ENCODE measurements around the gene EPOP. TPM values are rescaled to one million over a fixed set of nuclear protein-coding genes. Genes with fewer than 3 reads are reported as not detected.

The EPOP gene
- total RNA-seq, 1 donor from 2014 or later = 3.0 TPM

DNA sequence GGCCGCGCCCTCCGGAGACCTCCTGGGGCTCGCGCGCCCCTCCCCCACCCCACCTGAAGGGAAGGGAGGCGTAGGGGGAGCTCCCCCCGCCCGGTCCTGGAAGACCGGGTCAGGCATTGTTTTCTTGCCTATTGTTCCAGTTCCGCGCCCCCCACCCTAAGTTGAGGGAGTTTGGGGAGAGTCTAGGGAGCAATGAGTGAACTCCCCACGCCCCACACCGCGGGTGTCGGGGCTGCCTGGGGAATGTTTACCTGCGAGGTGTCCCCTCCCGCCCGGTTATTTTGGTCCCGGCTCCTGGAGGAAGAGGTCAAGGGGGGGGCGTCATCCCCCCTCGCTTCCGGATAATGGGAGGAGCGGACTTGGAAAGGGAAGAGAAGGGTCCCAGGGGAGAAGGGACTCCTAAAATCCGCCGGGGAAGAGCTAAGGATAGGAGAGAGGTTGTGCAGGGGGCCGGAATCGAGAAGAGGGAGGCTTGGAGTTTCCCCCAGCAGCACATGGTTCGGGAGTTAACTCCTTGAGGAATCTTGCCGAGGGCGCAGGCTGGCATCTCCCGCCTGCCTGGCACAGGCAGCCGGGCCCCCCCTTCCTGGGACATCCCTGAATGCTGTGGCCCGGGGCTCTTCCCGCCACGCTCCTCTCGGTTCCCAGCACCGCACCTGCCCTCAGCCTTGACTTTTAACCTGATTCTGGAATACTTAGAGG is 31.2 kb upstream of the EPOP start:
- Mint-ChIP-seq H3K36me3 (ENCODE audit: low read depth) (peaks cover 48% of the 10 kb centered on the region), H3K4me3 (peak overlapping the region; percentile 90), H3K9me3 (no peaks in the 10 kb centered on the region), H3K27me3 (no peaks in the 10 kb centered on the region), H3K4me1 (peaks cover 46% of the 10 kb centered on the region), H3K27ac (peak overlapping the region; percentile 80)
- intact Hi-C loops (cut with micrococcal nuclease) = loop anchor here (1.0 to 10.0 kb wide), 2 partner anchors 447 to 1159 kb away; partner anchors contain the start of genes IKZF3 and ZPBP2
- TF ChIP-seq, protein P1, sequence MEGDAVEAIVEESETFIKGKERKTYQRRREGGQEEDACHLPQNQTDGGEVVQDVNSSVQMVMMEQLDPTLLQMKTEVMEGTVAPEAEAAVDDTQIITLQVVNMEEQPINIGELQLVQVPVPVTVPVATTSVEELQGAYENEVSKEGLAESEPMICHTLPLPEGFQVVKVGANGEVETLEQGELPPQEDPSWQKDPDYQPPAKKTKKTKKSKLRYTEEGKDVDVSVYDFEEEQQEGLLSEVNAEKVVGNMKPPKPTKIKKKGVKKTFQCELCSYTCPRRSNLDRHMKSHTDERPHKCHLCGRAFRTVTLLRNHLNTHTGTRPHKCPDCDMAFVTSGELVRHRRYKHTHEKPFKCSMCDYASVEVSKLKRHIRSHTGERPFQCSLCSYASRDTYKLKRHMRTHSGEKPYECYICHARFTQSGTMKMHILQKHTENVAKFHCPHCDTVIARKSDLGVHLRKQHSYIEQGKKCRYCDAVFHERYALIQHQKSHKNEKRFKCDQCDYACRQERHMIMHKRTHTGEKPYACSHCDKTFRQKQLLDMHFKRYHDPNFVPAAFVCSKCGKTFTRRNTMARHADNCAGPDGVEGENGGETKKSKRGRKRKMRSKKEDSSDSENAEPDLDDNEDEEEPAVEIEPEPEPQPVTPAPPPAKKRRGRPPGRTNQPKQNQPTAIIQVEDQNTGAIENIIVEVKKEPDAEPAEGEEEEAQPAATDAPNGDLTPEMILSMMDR (IDR thresholded peaks at IDR 0.05) = no peak
- ATAC-seq (ENCODE audit: low read depth) (no peak), DNase-seq (no peak)
- CTCF ChIA-PET = interaction anchor here (1.1 to 1.9 kb wide), 3 partner anchors 29 to 34 kb away, joined by 3 to 13 read pairs (median 10); no protein-coding TSS in a partner anchor
- POLR2A ChIA-PET = interaction anchor here (0.6 to 7.4 kb wide), 18 partner anchors 10 to 448 kb away, joined by 3 to 73 read pairs (median 5); partner anchors contain the start of genes CISD3, EPOP, LASP1 and PIP4K2B

DNA sequence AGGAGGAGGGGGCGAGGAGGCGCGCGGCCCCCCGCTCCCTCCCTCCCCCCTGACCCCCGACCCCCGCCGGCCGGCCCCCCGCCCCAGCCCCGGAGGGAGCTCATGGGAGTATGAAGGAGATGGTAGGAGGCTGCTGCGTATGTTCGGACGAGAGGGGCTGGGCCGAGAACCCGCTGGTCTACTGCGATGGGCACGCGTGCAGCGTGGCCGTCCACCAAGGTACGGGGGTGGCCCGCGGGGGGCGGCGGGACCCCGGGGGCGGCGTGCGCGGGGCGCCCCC is 30.7 kb upstream of the EPOP start:
- H3K36me3 Mint-ChIP-seq (ENCODE audit: low read depth) = peaks cover 43% of the 10 kb centered on the region
- TF ChIP-seq, protein P1 (IDR thresholded peaks at IDR 0.05) = no peak
- ATAC-seq (ENCODE audit: low read depth) (no peak), DNase-seq (peak; percentile 48)
- H3K4me3 Mint-ChIP-seq = peak overlapping the region; percentile 90
- CTCF ChIA-PET = interaction anchor here (0.6 to 1.9 kb wide), 4 partner anchors 26 to 147 kb away, joined by 3 to 10 read pairs (median 4); no protein-coding TSS in a partner anchor
- POLR2A ChIA-PET = interaction anchor here (0.6 to 7.4 kb wide), 17 partner anchors 13 to 495 kb away, joined by 3 to 73 read pairs (median 5); partner anchors contain the start of genes CISD3, EPOP, LASP1 and PIP4K2B
- H3K27ac Mint-ChIP-seq = no peak overlapping the region
- no peaks in the 10 kb centered on the region for H3K27me3 Mint-ChIP-seq
- peaks cover 51% of the 10 kb centered on the region for H3K4me1 Mint-ChIP-seq
- no peaks in the 10 kb centered on the region for H3K9me3 Mint-ChIP-seq
- intact Hi-C loops (cut with micrococcal nuclease) = loop anchor here (1.0 to 10.0 kb wide), 2 partner anchors 448 to 1159 kb away; partner anchors contain the start of genes IKZF3 and ZPBP2

DNA sequence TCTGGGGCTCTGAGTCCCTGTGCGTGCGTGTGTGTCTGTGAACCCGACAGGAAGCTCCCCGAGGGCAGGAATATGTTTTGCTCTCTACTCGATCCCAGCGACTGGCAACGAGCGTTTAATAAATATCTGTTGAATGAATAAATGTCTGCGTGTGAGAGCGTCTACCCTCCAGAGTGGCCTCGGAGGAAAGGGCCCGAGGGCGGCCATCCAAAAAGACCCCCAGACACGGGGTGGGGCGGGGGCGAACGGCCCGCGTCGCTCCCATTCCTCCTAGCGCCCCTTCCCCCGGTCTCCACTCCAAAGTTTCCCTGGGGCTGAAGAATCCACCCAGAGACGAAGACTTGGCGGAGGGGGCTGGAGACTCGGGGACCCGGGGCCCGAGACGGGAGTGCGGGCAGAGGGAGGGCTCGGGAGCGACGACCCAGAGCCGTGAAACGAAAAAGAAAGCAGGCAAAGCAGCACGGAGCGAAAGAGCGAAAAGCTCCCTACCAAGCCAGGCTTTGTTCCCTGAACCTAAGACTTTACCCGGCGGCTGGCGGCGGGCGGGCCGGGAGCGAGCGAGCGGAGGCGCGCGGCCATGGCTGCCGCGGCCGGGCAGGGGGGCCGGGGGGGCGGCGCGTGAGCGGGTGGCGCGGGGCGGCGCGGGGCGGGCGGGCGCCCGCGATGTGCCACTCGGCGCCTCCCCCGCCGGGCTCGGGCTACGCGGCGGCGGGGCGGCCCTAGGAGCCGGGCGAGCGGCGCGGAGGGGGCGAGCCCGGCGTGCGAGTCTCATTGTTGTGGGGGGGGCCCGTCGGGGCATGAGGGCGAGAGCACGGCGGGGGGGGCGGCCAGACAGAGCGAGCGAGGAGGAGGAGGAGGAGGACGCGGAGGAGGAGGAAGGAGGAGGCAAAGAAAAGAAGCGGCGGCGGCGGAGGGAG is 30.1 kb upstream of the EPOP start, which contains the start of gene MLLT6:
MLLT6 (plus strand) TSS at position 668 of the 917 bp plus-strand sequence. CDS start 360 bp downstream, outside the sequence.
- peaks cover 37% of the 10 kb centered on the region for H3K36me3 Mint-ChIP-seq (ENCODE audit: low read depth)
- intact Hi-C loops (cut with micrococcal nuclease) = loop anchor here (1.0 to 10.0 kb wide), 2 partner anchors 448 to 1160 kb away; partner anchors contain the start of genes IKZF3 and ZPBP2
- H3K9me3 Mint-ChIP-seq = peaks cover 3% of the 10 kb centered on the region
- DNase-seq (peak; percentile 69), ATAC-seq (ENCODE audit: low read depth) (peak; percentile 25)
- peak within 1 kb of the TSS; percentile 99 for H3K27ac Mint-ChIP-seq
- ChIA-PET CTCF (interaction anchor here (0.6 to 1.9 kb wide), 4 partner anchors 27 to 147 kb away, joined by 3 to 10 read pairs (median 4); no protein-coding TSS in a partner anchor), POLR2A (interaction anchor here (0.6 to 7.4 kb wide), 18 partner anchors 14 to 495 kb away, joined by 3 to 73 read pairs (median 5); partner anchors contain the start of genes CISD3, EPOP, LASP1 and PIP4K2B)
- TF ChIP-seq, protein P1 (IDR thresholded peaks at IDR 0.05) = no peak
- H3K4me3 Mint-ChIP-seq = peak within 1 kb of the TSS; percentile 96
- H3K4me1 Mint-ChIP-seq = peaks cover 56% of the 10 kb centered on the region
- H3K27me3 Mint-ChIP-seq = no peaks in the 10 kb centered on the region

DNA sequence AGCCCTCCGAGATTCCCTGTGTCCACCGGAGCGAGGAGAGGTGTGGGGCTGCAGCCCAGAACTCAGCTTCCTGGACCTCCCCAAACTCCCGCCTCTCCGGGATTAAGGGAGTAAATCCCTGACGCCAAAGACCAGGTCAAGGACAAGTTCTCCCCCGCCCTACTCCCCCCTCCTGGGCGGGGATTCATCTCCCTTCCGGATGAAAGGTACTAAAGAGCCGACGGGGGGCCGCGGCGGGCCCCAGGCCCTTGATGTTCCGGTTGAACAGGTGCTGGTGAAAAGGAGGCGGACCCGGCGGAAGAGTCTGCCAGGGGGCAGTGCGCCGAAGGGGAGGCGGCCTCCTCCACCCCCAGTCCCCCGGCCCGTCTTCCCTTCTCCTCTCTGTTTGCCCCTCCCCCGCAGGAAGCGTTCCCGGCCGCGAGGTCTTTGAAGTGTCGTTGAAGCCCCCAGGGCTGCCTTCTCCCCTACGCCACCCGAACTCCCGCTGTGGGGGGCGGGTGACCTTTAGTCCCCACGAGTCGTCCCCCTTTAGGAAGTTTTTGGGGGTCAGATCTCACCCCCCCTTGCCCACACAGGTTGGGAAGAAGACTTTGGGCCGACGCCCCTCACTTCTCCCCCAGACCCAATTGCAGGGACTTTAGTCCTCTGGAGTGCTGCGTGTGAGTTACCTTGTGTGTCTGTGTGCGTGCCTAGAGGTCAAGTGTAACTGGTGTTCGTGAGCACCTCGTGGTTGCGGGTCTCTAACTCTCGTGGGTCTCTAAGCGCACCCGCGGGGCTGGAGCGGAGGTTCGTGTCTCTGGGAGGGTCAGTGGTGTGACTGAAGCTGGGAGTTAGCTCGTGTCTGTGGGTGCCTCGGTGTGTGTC is 29.2 kb upstream of the EPOP start:
- H3K27me3 Mint-ChIP-seq = no peaks in the 10 kb centered on the region
- ATAC-seq (ENCODE audit: low read depth) = peak; percentile 11
- H3K4me3 Mint-ChIP-seq = peak overlapping the region; percentile 96
- TF ChIP-seq, protein P1 (IDR thresholded peaks at IDR 0.05) = no peak
- intact Hi-C loops (cut with micrococcal nuclease) = loop anchor here (2.0 to 10.0 kb wide), 2 partner anchors 165 to 1161 kb away; partner anchors contain the start of genes IKZF3 and ZPBP2
- H3K4me1 Mint-ChIP-seq = peaks cover 58% of the 10 kb centered on the region
- peaks cover 3% of the 10 kb centered on the region for H3K9me3 Mint-ChIP-seq
- ChIA-PET CTCF (interaction anchor here (1.0 to 1.9 kb wide), 3 partner anchors 28 to 146 kb away, joined by 3 to 10 read pairs (median 4); no protein-coding TSS in a partner anchor), POLR2A (interaction anchor here (0.5 to 7.4 kb wide), 14 partner anchors 14 to 496 kb away, joined by 3 to 73 read pairs (median 6); partner anchors contain the start of genes CISD3, LASP1, PIP4K2B and PSMB3)
- peak; percentile 57 for DNase-seq
- peaks cover 29% of the 10 kb centered on the region for H3K36me3 Mint-ChIP-seq (ENCODE audit: low read depth)
- H3K27ac Mint-ChIP-seq = peak overlapping the region; percentile 99
